ENCODE measurements around the gene PPP1R10.

DNA sequence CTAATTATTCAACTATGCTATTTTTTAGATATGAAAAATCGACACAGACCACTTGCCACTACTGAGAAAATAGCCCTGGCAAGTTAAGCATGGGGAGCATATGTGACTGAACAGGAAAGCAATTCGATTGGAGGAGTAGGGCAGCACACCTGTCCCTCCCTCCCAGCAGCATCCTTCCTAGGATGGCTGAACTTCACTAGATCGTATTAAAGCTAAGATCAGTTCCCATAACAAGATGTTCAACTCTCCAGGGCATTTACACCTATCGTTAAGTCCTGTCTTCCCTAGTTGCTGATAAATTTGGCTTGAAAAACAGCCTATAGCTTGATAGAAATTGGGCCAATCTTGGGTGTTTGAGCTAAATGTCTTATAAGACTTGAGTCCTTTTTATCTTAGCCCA, 7.0 kb downstream of the PPP1R10 start:
- TF ChIP-seq, protein P1, sequence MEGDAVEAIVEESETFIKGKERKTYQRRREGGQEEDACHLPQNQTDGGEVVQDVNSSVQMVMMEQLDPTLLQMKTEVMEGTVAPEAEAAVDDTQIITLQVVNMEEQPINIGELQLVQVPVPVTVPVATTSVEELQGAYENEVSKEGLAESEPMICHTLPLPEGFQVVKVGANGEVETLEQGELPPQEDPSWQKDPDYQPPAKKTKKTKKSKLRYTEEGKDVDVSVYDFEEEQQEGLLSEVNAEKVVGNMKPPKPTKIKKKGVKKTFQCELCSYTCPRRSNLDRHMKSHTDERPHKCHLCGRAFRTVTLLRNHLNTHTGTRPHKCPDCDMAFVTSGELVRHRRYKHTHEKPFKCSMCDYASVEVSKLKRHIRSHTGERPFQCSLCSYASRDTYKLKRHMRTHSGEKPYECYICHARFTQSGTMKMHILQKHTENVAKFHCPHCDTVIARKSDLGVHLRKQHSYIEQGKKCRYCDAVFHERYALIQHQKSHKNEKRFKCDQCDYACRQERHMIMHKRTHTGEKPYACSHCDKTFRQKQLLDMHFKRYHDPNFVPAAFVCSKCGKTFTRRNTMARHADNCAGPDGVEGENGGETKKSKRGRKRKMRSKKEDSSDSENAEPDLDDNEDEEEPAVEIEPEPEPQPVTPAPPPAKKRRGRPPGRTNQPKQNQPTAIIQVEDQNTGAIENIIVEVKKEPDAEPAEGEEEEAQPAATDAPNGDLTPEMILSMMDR (IDR thresholded peaks at IDR 0.05), result no peak
- no peak for TF ChIP-seq POLR2A (IDR thresholded peaks at IDR 0.05)

All from heart left ventricle (tissue), 13 donors.